ENCODE results near the gene AGAP3.

The AGAP3 gene

GRCh38 chr7:151074817-151075661 lies 11.2 kb upstream of the AGAP3 start:
- DNase-seq, result peak; percentile 32

DNA sequence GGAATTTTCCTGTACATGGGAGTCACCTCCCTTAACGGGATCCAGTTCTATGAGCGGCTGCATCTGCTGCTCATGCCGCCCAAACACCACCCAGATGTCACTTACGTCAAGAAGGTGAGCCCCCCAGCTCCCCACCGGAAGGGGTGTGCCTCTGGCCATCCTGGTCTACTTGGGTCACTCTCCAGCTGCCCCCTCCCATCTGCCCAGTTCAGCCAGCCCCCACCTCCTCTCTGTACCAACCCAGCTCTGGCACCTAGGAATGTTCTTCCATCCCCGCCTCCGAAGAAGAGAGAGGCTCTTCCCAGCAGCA lies 10.7 kb upstream of the AGAP3 start:
- DNase-seq, result no peak

DNA sequence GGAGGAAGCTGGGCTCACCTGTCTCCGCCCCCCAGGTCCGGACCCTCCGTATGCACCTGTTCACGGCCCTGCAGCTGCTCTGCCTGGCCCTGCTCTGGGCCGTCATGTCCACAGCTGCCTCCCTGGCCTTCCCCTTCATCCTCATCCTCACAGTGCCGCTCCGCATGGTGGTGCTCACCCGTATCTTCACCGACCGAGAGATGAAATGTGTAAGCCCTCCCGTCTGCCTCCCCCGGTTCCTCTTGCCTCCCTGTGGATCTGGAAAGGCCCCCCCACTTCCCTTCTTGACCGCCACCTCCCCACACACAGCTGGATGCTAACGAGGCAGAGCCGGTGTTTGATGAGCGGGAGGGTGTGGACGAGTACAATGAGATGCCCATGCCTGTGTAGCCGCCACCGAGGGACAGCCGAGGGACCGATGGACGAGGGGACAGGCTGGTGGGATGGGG lies 10.3 kb upstream of the AGAP3 start:
- DNase-seq, result no peak

DNA sequence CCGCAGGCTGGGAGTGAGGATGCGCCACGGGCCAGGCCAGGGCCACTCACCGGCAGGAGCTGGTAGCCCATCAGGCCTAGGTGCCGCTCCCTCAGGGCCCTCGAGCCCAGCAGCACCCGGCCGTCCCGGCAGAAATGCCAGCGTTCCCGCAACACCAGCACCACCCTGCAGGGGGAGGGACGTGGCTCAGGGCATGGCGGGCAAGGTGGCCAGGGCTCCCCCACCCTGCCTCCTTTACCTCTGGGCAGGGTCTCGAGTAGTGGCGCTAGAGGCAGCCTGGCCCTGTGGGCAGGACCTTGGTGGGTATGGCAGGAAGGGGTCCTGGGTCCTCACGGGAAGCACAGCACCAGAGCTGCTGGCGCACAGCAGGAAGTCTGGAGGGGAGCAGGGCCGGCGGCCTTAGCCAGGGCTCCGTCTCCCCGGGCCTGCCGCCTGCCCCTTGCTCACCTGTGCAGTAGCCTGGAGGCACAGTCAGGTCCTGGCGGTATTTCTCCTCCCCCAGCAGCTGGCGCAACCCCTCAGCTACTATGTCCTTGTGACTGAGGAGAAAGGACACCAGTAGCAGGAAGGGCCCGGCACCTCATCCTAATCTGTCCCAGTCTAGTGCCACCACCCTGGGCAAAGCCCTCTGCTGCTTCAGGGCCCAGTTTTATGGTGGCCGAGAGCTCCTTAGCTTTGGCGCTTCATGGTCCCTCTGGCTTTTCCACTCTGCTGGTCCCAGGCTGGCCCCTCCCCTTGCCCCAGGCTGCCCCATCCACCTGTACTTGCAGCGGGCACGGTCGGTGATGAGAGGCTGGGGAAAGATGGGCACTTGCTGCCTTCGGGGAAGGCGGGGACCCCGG lies 9.2 kb upstream of the AGAP3 start:
- peak; percentile 72 for DNase-seq

- peak; percentile 41 for DNase-seq
Measured at GRCh38 chr7:151077705-151078232, 8.5 kb upstream of the AGAP3 start.

GRCh38 chr7:151078233-151079040 lies 7.8 kb upstream of the AGAP3 start:
- no peak for DNase-seq

DNA sequence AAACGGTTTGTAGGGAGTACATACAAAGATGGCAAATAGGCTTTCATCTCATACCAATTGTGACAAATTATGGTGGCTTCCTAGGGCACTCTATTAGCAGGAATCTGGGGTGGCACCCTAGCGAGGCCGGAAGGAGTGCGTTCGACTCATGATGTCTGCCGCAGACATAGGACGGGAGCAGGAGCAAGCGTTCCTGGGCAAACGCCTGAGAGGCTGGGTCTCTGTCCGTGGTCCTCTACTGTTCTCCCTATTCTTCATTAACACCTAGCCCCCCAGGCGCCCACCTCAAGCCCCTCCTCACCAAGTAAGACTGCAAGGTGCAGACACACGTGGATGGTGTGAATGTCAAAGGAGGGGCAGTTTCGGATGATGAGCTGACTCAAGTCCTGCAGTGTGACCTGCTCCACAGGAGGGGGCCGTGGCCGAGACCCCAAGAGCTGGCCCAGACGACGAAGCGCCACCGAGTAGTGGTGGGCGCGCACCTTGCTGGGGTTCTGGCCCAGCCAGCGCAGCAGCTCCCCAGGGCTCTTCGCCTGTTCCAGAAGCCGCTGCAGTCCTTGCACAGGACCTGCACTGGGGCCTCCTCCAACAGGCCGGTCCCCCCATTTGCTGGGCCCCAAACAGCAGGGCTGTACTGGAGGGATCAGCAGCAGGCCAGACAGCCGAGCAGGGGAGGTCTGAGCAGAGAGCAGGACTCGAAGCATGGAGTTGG lies 6.9 kb upstream of the AGAP3 start:
- DNase-seq, result no peak

- DNase-seq, result peak; percentile 78
Measured at GRCh38 chr7:151080067-151080521, 6.2 kb upstream of the AGAP3 start.

DNA sequence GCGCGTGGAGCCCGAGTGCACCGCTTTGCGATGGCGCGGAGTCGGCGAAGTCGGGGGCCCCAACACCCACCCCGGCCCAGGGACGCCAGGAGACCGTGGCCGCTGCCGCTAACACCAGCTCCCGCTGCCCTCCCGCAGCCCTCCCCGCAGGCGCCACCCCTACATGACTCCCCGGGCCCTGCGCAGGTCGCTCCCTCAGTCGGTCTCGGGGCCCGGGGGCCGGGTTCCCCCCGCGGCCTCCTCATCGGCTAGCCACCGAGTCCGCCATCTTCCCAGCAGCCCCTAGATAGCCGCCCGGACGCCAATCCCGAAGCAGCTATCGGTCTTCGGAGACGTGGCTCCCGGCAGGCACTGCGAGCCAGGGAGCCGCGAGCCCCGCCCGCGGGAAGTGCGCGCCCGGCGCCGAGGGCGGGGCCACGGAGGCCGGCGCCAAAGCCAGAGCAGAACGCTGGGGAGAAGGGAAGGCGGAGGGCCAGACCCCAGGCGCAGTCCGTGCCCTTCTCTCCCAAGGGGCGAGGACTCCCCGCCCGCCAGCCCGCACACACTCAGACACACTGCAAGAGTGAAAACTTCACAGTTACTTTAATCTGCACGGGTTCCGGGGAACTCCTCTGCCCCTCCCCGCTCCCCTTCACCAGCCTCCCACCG lies 5.6 kb upstream of the AGAP3 start, which contains the start of gene FASTK:
Gene FASTK, minus strand, starts transcription at position 288 of the 648 bp plus-strand sequence. Its CDS starts 43 bp downstream, at position 245.
- DNase-seq, result peak; percentile 98

DNA sequence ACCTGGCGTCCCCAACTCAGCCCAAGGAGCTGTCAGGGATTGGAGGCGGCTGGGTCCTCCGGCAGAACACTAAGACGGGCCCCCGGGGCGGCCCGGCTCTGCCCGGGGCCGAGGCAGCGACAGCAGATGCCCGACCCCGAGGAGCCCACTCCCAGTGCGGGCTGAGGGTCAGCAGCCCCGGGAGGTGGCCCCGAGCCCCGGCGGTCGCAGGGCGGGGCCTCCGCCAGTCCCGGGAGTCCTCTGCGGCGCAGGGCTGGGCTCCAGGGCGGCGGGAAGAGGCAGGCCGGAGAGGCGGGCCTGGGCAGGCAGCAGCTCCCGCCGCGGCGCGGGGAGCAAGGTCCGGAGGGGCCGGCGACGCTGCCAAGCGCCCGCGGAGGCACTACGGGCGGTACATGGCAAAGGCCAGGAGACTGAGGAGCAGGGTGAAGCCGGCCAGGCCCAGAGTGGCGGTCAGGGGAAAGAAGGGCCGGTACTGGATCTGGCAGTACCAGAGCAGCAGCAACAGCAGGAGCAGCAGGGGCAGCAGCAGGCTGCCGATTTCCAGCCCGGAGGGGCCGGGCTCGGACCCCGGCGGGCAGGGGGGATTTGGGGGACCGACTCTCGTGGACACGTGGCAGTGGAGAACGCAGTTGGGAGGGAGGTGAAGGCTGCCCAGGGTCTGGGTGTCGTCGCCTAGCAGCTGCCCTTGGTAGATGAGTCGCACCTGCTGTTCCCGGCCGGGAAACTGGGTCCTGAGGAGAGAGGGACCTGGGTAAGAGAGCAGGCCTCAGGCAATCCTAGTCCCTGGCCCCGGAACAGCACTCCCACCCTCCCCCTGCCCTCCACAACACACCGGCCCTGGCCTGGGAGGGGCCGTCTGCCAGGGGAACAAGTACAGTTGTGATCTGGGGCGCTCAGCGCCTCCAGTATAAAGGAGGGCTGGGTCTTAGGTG lies 4.8 kb upstream of the AGAP3 start:
- peak; percentile 87 for DNase-seq

DNA sequence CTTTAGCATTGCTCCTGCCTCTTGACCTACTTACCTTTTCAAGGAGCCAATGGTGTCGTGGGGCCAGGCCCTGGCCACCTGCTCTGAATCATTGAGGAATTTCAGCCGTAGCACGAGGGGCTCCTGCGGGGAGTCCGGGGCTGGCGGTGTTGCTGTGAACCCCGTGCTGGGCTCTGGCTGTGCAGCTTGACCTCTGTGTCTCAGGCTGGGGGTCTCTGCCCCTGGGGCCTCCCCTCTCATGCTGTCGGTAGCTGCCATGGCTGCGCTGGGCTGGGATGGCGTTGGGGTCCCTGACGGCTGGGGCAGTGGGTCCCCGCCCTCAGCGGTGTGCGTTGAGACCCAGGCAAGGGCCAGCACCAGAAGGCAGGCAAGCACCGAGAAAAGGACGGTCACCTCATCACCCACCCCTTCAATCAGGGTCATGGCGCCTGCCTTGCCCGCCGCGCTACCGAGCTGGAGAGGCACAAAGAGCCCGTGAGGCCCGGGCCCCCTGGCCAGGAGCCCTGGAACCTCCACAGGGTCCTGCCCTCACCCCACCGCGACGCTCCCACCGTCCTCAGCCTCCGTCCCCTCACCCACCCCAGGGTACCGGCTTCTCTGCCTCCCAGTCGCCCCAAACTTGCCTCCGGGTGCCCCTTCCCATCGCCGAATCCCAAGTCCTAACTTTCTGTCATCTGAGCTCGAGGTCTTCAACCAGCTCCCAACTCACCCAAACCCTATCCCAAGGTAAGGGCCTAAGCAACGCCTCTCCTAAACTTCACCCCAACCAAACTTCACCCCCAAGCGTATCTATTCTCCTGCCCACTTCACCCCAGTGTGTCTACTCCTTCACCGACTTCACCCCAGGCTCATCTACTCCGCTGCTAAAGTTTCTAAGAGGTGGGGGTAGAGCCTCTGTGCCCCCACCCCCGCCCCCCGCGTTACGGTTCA lies 3.9 kb upstream of the AGAP3 start:
- peak; percentile 74 for DNase-seq

DNA sequence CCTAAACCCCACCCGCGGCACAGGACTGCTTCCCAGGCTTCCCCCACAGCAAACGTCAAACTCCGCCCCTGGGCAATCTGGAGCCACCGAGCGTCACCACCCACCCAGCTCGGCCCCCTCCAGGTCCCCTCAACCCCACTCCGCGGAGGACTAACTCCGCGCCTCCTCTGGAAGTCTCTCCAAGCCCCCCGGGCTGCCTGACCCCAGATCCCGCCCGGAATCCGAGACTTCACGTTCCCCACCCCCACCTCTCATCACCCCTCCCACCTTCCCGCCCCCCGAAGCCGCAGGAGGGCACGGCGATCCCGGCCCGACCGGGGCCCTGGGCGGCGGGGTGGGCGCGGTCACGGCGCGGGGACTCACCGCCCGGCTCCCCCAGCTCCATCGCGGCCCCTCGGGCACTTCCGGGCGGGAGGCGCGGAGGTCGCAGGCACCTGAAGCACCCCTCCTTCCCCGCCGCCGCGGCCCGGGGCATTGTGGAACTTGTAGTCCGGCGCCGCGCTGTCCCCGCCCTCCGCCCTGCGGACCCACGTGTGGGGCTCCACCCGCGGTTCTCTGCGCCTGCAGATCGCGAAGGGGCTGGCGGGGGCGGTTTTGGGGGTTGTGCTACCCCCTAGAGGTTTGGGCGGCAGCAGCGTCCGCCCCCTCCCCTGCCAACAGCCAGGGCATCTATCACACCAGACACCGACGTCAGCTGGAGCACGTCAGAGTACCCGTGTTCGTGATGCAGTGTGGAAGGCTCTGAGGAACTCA lies 3.0 kb upstream of the AGAP3 start, which contains the start of gene TMUB1:
Gene TMUB1, minus strand, starts transcription at position 423 of the 753 bp plus-strand sequence. CDS start 930 bp downstream, outside the sequence.
- peak; percentile 89 for DNase-seq

DNA sequence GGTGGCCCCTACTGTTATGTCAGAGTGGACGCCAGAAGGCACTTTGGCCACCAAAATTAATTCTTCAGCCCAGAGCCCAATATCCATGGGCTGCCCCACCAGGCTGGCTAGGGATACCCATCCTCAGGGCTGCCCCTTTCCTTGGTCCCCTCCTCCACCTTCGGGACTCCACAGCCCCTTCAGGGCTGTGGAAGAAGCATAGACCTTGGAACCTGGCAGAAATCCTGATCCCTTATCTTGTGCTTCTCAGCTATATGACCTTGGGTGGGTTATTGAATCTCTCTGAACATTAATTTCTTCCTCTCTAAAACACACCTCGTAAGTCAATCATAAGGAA lies 2.5 kb upstream of the AGAP3 start:
- no peak for DNase-seq

GRCh38 chr7:151085329-151085690 lies 965 bp upstream of the AGAP3 start:
- no peak for DNase-seq

DNA sequence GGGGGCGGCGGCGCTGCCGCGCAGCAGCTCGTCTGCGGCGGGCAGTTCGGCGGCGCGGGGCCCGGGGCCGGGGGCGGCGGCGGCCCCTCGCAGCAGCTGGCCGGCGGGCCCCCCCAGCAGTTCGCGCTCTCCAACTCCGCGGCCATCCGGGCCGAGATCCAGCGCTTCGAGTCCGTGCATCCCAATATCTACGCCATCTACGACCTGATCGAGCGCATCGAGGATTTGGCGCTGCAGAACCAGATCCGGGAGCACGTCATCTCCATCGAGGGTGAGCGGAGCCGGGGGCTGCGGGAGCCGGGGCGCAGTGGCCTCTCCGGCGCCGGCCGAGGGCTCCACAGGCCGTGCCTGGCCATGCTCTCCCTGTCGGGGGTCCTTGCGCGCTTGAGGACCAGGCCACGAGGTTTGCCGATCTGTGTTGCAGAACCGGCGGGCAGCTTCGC lies 548 bp downstream of the AGAP3 start:
- peak; percentile 76 for DNase-seq

DNA sequence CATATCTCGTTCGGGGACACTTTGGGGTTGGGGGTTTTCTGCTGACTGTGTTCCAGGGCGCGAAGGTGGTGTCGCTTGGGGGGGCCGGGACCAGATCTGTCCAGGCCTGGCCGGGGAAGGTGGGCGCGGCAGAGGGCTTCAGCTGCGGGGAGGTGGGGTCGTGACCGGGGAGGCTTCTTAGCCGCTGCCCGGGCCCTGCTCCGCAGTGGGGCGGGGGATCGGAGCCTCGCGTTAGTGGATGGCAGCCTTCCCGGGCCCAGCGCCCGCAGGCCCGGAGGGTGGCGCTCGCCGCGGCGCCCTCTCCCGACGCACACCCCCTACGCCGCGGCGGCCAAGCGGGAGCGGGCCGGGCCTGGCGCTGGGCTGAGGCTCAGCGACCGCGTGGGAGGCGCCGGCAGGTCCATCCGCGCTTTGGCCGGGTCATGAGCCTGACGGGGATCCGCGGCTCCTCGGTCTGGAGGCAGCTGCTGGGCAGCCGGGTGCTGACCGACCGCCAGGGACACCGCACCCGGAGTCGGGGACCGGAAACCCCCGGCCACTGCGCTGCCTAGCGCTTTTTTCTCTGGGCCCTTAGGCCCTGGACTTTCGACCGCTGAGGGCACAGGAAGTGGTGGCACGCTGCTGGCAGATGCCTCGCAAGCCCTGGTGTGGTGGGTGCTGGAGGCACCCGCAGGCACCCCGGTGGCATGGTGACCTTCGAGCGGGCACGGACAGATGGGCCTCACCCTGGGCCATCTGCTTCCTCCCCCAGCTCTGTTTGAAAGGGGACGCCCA lies 1.2 kb downstream of the AGAP3 start:
- DNase-seq, result peak; percentile 88

DNA sequence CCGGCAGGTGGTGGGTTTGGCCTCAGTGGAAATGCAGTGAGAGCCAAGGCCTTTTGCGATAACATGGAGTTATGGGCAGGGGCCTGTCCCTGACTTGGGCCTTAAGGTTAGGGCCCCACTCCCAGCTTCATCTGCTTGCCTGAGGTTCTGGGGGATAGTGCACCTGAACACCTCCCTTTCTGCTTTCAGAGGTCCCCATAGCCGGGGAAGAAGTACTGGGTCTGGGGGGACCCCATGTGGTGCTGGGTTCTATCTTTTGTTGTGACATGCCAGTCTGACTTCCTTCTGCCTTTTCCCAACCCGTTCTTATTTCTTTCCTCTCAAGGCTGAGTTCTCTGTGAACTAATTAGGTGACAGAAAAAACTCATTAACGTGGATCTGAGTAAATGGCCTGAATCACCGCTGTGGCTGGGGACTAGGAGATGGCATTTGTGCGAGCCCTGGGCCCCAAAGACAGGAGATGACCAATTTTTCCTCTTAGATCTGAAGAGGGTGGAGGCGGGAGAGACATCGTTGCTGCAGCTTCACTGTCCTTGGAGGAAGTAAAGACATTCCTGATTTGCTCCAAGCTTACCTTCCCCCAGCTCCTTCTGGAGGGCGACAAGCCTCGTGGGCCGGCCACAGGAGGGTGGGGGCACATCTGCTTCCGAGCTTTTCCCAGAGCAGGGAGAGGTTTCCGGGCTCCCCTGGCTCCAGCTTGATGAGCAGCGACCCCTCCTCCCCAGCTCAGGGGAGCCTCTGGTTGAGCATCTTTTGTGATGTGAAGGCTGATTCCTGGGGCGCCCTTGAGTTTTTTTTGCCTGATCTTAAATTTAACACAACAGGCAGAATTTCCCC lies 2.0 kb downstream of the AGAP3 start:
- DNase-seq, result no peak
